Neural progenitor cell (in vitro differentiated cells): ENCODE results near the gene PHOX2A. TPM values are rescaled to one million over a fixed set of nuclear protein-coding genes. Genes with fewer than 3 reads are reported as not detected.

Experiments
- DNase-seq: peaks from one replicate; pipeline ENCODE4 v3.0.0-alpha.2; 2016; ENCODE audit warnings: low spot score
- H2AFZ ChIP-seq: fragments of 200-600 bp; sonication (generic); replicated peaks from 2 replicates; pipeline ENCODE4 v1.6.1; 2016; ENCODE audit warnings: antibody characterized with exemption
- H3F3A ChIP-seq: fragments of 200-600 bp; sonication (generic); 2 replicates; pipeline ENCODE4 v1.6.1; 2016; ENCODE audit warnings: antibody characterized with exemption, low read depth
- H3K27ac ChIP-seq: fragments of 200-600 bp; sonication (generic); 2 replicates; pipeline ENCODE4 v1.5.1; 2016; ENCODE audit warnings: mild to moderate bottlenecking
- H3K27me3 ChIP-seq: fragments of 200-600 bp; sonication (generic); 2 replicates; pipeline ENCODE4 v1.6.1; 2016; ENCODE audit warnings: mild to moderate bottlenecking, moderate library complexity
- H3K36me3 ChIP-seq: fragments of 200-600 bp; sonication (generic); 2 replicates; pipeline ENCODE4 v1.5.1; 2016
- H3K4me1 ChIP-seq: fragments of 200-600 bp; sonication (generic); 2 replicates; pipeline ENCODE4 v1.6.1; 2016; ENCODE audit warnings: mixed run types
- H3K4me2 ChIP-seq: fragments of 200-600 bp; sonication (generic); 2 replicates; pipeline ENCODE4 v1.6.1; 2016
- H3K4me3 ChIP-seq: fragments of 200-600 bp; sonication (generic); 2 replicates; pipeline ENCODE4 v1.5.1; 2016
- H3K79me2 ChIP-seq: fragments of 200-600 bp; sonication (generic); 2 replicates; pipeline ENCODE4 v1.6.1; 2016; ENCODE audit warnings: low read depth
- H3K9ac ChIP-seq: fragments of 200-600 bp; sonication (generic); 2 replicates; pipeline ENCODE4 v1.6.1; 2016
- H3K9me3 ChIP-seq: fragments of 200-600 bp; sonication (generic); 2 replicates; pipeline ENCODE4 v1.5.1; 2016; ENCODE audit warnings: low read depth
- H4K20me1 ChIP-seq: fragments of 200-600 bp; sonication (generic); 2 replicates; pipeline ENCODE4 v1.6.1; 2016; ENCODE audit warnings: low read depth
- H3K27ac Mint-ChIP-seq: 3 replicates; pipeline ENCODE4 v1.8.0; 2021; ENCODE audit warnings: mixed read lengths
- H3K27me3 Mint-ChIP-seq: 2 replicates; pipeline ENCODE4 v1.8.0; 2022; ENCODE audit warnings: low read depth, mild to moderate bottlenecking, inconsistent platforms, moderate library complexity, mixed read lengths; ENCODE audit not compliant: insufficient read depth
- H3K36me3 Mint-ChIP-seq: 3 replicates; pipeline ENCODE4 v1.8.0; 2021; ENCODE audit warnings: mixed read lengths
- H3K4me1 Mint-ChIP-seq: 3 replicates; pipeline ENCODE4 v1.8.0; 2021; ENCODE audit warnings: mixed read lengths
- H3K4me3 Mint-ChIP-seq: 3 replicates; pipeline ENCODE4 v1.8.0; 2021; ENCODE audit warnings: mild to moderate bottlenecking, moderate library complexity, mixed read lengths
- H3K9me3 Mint-ChIP-seq: 3 replicates; pipeline ENCODE4 v1.8.0; 2020; ENCODE audit warnings: mixed read lengths
- EZH2 ChIP-seq: fragments of 200-600 bp; sonication (generic); IDR thresholded peaks from 2 replicates; pipeline ENCODE4 v1.6.1; 2017; ENCODE audit warnings: antibody characterized with exemption, mild to moderate bottlenecking, moderate library complexity
- EZH2phosphoT487 ChIP-seq: fragments of 200-600 bp; sonication (generic); IDR thresholded peaks from 2 replicates; pipeline ENCODE4 v1.6.1; 2017; ENCODE audit warnings: antibody characterized with exemption
- total RNA-seq: library from RNA; depleted of rRNA; stranded (reverse); fragments of >200 nt; gene quantifications from 2 replicates; pipeline ENCODE4 v1.2.3, GENCODE V29; 2015; ENCODE audit warnings: low replicate concordance
- TF ChIP-seq, protein P1 (sequence below): fragments of 200-600 bp; sonication (generic); IDR thresholded peaks from 2 replicates; pipeline ENCODE4 v1.5.1; 2017; ENCODE audit warnings: antibody characterized with exemption, mild to moderate bottlenecking

PHOX2A gene
- total RNA-seq, 1 donor from 2014 or later: not detected

DNA sequence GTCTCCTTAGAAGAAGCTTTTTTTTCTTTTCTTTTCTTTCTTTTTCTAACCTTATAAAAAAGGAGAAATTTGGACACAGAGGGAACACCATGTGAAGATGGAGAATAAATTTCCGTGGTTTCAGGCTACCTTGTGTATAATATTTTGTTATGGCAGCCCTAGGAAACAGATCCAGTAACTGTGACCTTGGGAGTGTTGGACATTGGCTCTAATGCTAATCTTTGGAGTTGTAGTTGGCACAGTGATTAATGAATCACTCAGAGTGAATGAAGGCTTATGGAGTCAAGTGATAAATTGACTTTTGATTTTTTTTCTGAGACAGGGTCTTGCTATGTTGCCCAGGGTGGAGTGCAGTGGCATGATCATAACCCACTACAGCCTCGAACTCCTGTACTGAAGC is 15.5 kb upstream of the PHOX2A start:
- H3K79me2 ChIP-seq: no peaks in the 10 kb centered on the region
- Mint-ChIP-seq H3K36me3 (no peaks in the 10 kb centered on the region), H3K4me1 (no peaks in the 10 kb centered on the region), H3K27ac (no peak overlapping the region), H3K27me3 (no peaks in the 10 kb centered on the region), H3K9me3 (no peaks in the 10 kb centered on the region), H3K4me3 (no peak overlapping the region)
- H3K9me3 ChIP-seq: no peaks in the 10 kb centered on the region
- H3K27ac ChIP-seq: no peak overlapping the region
- TF ChIP-seq EZH2 (no peak), EZH2phosphoT487 (no peak)
- TF ChIP-seq, protein P1, sequence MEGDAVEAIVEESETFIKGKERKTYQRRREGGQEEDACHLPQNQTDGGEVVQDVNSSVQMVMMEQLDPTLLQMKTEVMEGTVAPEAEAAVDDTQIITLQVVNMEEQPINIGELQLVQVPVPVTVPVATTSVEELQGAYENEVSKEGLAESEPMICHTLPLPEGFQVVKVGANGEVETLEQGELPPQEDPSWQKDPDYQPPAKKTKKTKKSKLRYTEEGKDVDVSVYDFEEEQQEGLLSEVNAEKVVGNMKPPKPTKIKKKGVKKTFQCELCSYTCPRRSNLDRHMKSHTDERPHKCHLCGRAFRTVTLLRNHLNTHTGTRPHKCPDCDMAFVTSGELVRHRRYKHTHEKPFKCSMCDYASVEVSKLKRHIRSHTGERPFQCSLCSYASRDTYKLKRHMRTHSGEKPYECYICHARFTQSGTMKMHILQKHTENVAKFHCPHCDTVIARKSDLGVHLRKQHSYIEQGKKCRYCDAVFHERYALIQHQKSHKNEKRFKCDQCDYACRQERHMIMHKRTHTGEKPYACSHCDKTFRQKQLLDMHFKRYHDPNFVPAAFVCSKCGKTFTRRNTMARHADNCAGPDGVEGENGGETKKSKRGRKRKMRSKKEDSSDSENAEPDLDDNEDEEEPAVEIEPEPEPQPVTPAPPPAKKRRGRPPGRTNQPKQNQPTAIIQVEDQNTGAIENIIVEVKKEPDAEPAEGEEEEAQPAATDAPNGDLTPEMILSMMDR: no peak
- H3F3A ChIP-seq: no peaks in the 10 kb centered on the region
- no peaks in the 10 kb centered on the region for H4K20me1 ChIP-seq
- H3K4me2 ChIP-seq: no peak overlapping the region
- H2AFZ ChIP-seq: no peak overlapping the region
- no peak for DNase-seq
- no peaks in the 10 kb centered on the region for H3K27me3 ChIP-seq
- H3K9ac ChIP-seq: no peak overlapping the region
- H3K36me3 ChIP-seq: no peaks in the 10 kb centered on the region
- no peak overlapping the region for H3K4me3 ChIP-seq
- no peaks in the 10 kb centered on the region for H3K4me1 ChIP-seq

DNA sequence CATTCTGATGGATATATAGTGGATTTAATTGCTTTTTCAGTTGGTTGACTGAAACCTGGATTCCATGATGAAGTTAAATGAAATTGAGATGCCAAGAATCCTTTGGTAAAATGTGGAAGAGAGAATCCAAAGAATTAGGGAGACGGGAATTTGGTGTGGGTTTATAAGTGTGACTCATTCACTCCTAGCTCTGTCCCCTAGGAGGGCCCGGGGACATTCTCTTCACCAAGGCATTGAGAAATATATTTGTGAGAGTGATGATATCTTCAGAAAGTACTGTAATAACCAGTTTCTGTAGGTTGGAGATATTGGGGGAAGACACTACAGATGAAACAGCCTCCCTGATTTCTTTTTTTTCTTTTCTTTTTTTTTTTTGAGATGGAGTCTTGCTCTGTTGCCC is 13.6 kb upstream of the PHOX2A start:
- H3K4me3 ChIP-seq: no peak overlapping the region
- Mint-ChIP-seq H3K36me3 (no peaks in the 10 kb centered on the region), H3K27me3 (no peaks in the 10 kb centered on the region), H3K27ac (no peak overlapping the region), H3K4me1 (no peaks in the 10 kb centered on the region), H3K4me3 (no peak overlapping the region), H3K9me3 (peaks cover 8% of the 10 kb centered on the region)
- no peaks in the 10 kb centered on the region for H3K27me3 ChIP-seq
- no peak overlapping the region for H3K27ac ChIP-seq
- no peaks in the 10 kb centered on the region for H3K79me2 ChIP-seq
- H3K36me3 ChIP-seq: no peaks in the 10 kb centered on the region
- no peak overlapping the region for H2AFZ ChIP-seq
- DNase-seq: no peak
- H3K9me3 ChIP-seq: no peaks in the 10 kb centered on the region
- no peaks in the 10 kb centered on the region for H3F3A ChIP-seq
- H3K4me1 ChIP-seq: no peaks in the 10 kb centered on the region
- no peak overlapping the region for H3K4me2 ChIP-seq
- no peak overlapping the region for H3K9ac ChIP-seq
- H4K20me1 ChIP-seq: no peaks in the 10 kb centered on the region
- TF ChIP-seq EZH2 (no peak), EZH2phosphoT487 (no peak)
- TF ChIP-seq, protein P1: no peak

DNA sequence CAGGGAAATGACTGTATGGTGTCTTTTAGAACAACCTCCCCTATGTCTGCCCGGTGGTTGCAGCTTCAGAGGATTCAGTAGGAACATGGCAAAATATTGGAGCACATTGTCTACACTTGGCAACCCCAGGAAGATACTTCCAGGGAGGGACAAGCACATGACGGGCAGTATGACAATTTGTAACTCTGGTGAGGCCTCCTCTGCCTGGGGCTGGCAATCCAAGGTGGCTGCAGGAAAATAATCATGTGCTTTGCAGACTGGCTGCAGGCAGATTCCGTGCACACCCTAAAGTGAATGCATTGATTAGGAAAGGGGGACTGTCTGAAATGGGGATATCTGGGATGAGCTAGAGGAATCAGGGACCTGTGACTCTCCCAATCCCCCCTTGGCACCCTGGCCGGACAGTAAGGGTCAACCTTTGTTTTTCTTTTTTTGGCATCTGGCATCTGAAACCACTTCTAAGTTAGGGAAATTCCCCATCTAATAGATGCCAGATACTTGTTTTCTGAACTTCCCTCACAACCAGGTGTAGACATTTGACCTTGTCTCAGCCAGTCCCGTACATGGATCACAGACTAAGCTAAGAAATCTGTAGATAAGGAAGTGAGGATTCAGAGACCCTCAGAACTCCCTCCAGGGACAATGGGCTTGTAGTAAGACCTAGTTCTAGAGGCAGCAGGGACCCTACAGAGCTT is 10.5 kb upstream of the PHOX2A start:
- TF ChIP-seq EZH2: no peak
- TF ChIP-seq EZH2phosphoT487: no peak
- H3K27me3 ChIP-seq: peaks cover 5% of the 10 kb centered on the region
- H3K27ac ChIP-seq: no peak overlapping the region
- no peak overlapping the region for H3K4me3 ChIP-seq
- no peak overlapping the region for H3K27ac Mint-ChIP-seq
- no peaks in the 10 kb centered on the region for H3K36me3 Mint-ChIP-seq
- H4K20me1 ChIP-seq: no peaks in the 10 kb centered on the region
- H3K9me3 Mint-ChIP-seq: peaks cover 8% of the 10 kb centered on the region
- H3K4me2 ChIP-seq: no peak overlapping the region
- no peaks in the 10 kb centered on the region for H3K9me3 ChIP-seq
- no peak overlapping the region for H2AFZ ChIP-seq
- no peaks in the 10 kb centered on the region for H3K4me1 Mint-ChIP-seq
- H3K4me3 Mint-ChIP-seq: no peak overlapping the region
- H3K27me3 Mint-ChIP-seq: peaks cover 5% of the 10 kb centered on the region
- no peaks in the 10 kb centered on the region for H3K79me2 ChIP-seq
- H3K36me3 ChIP-seq: no peaks in the 10 kb centered on the region
- no peak overlapping the region for H3K9ac ChIP-seq
- H3K4me1 ChIP-seq: no peaks in the 10 kb centered on the region
- no peak for DNase-seq
- no peaks in the 10 kb centered on the region for H3F3A ChIP-seq

DNA sequence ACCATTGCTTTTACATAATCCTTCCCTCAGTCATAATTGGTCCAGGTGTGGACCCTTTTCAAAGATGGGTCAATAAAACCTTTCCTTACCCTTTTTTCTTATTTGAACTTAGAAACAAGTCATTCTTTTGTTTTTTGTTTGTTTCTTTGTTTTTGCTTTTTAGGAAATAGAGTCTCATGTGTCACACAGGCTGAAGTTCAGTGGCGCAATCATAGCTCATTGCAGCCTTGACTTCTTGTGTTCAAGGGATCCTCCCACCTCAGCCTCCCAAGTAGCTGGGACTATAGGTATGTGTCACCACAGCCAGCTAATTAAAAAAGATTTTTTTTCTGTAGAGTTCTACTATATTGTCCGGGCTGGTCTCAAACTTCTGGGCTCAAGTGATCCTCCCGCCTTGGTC is 9.4 kb upstream of the PHOX2A start:
- no peak for DNase-seq
- Histone ChIP-seq H3K79me2 (no peaks in the 10 kb centered on the region), H3K4me1 (no peaks in the 10 kb centered on the region), H3K9me3 (no peaks in the 10 kb centered on the region), H3K27me3 (peaks cover 11% of the 10 kb centered on the region), H3K4me2 (no peak overlapping the region), H3K9ac (no peak overlapping the region), H3F3A (no peaks in the 10 kb centered on the region), H3K27ac (no peak overlapping the region), H3K36me3 (no peaks in the 10 kb centered on the region), H4K20me1 (no peaks in the 10 kb centered on the region), H2AFZ (no peak overlapping the region), H3K4me3 (no peak overlapping the region)
- H3K9me3 Mint-ChIP-seq: peaks cover 8% of the 10 kb centered on the region
- H3K4me1 Mint-ChIP-seq: no peaks in the 10 kb centered on the region
- H3K36me3 Mint-ChIP-seq: no peaks in the 10 kb centered on the region
- no peak for TF ChIP-seq EZH2phosphoT487
- TF ChIP-seq EZH2: no peak
- TF ChIP-seq, protein P1: no peak
- H3K27me3 Mint-ChIP-seq: peaks cover 5% of the 10 kb centered on the region
- H3K27ac Mint-ChIP-seq: no peak overlapping the region
- H3K4me3 Mint-ChIP-seq: no peak overlapping the region
